ENCODE measurements around the gene KCNS3.

KCNS3 gene

GRCh38 chr2:17878281-17879136, at the start of gene KCNS3:
TSS of gene KCNS3 (plus strand) at chr2:17878667. CDS start at chr2:17931009, 52,342 bp downstream.
- Histone ChIP-seq H3K36me3 (ENCODE audit: control insufficient read depth, insufficient read depth, low read length) (no peaks in the 10 kb centered on the region), H3K9ac (ENCODE audit: low read length) (no peak within 1 kb of the TSS), H3K4me1 (ENCODE audit: control insufficient read depth, insufficient read depth, low read length) (no peaks in the 10 kb centered on the region), H3K27me3 (ENCODE audit: control insufficient read depth, insufficient read depth, low read length) (no peaks in the 10 kb centered on the region), H3K27ac (ENCODE audit: low read depth, low read length) (peak within 1 kb of the TSS; percentile 37), H3K4me3 (ENCODE audit: low read length) (peak within 1 kb of the TSS; percentile 84)

GRCh38 chr2:17830053-17831034, 48.1 kb upstream of the KCNS3 start:
- Histone ChIP-seq H3K36me3 (ENCODE audit: control insufficient read depth, insufficient read depth, low read length) (no peaks in the 10 kb centered on the region), H3K27me3 (ENCODE audit: control insufficient read depth, insufficient read depth, low read length) (no peaks in the 10 kb centered on the region), H3K9ac (ENCODE audit: low read length) (no peak overlapping the region), H3K4me3 (ENCODE audit: low read length) (peak overlapping the region; percentile 43), H3K4me1 (ENCODE audit: control insufficient read depth, insufficient read depth, low read length) (peaks cover 2% of the 10 kb centered on the region), H3K27ac (ENCODE audit: low read depth, low read length) (no peak overlapping the region)

GRCh38 chr2:17835516-17835915, 43.0 kb upstream of the KCNS3 start:
- Histone ChIP-seq H3K27me3 (ENCODE audit: control insufficient read depth, insufficient read depth, low read length) (no peaks in the 10 kb centered on the region), H3K4me1 (ENCODE audit: control insufficient read depth, insufficient read depth, low read length) (peaks cover 2% of the 10 kb centered on the region), H3K27ac (ENCODE audit: low read depth, low read length) (no peak overlapping the region), H3K4me3 (ENCODE audit: low read length) (no peak overlapping the region), H3K9ac (ENCODE audit: low read length) (no peak overlapping the region), H3K36me3 (ENCODE audit: control insufficient read depth, insufficient read depth, low read length) (no peaks in the 10 kb centered on the region)

GRCh38 chr2:17839959-17840358, 38.5 kb upstream of the KCNS3 start:
- H3K27ac ChIP-seq (ENCODE audit: low read depth, low read length) = no peak overlapping the region
- no peak overlapping the region for H3K9ac ChIP-seq (ENCODE audit: low read length)
- no peak overlapping the region for H3K4me3 ChIP-seq (ENCODE audit: low read length)
- no peaks in the 10 kb centered on the region for H3K27me3 ChIP-seq (ENCODE audit: control insufficient read depth, insufficient read depth, low read length)
- H3K36me3 ChIP-seq (ENCODE audit: control insufficient read depth, insufficient read depth, low read length) = no peaks in the 10 kb centered on the region
- H3K4me1 ChIP-seq (ENCODE audit: control insufficient read depth, insufficient read depth, low read length) = no peaks in the 10 kb centered on the region

- H3K27me3 ChIP-seq (ENCODE audit: control insufficient read depth, insufficient read depth, low read length) = no peaks in the 10 kb centered on the region
- no peak overlapping the region for H3K4me3 ChIP-seq (ENCODE audit: low read length)
- no peak overlapping the region for H3K27ac ChIP-seq (ENCODE audit: low read depth, low read length)
- H3K9ac ChIP-seq (ENCODE audit: low read length) = no peak overlapping the region
- H3K36me3 ChIP-seq (ENCODE audit: control insufficient read depth, insufficient read depth, low read length) = no peaks in the 10 kb centered on the region
- no peaks in the 10 kb centered on the region for H3K4me1 ChIP-seq (ENCODE audit: control insufficient read depth, insufficient read depth, low read length)
Measured at GRCh38 chr2:17843457-17843856, 35.0 kb upstream of the KCNS3 start.

GRCh38 chr2:17845806-17846205, 32.7 kb upstream of the KCNS3 start:
- Histone ChIP-seq H3K36me3 (ENCODE audit: control insufficient read depth, insufficient read depth, low read length) (no peaks in the 10 kb centered on the region), H3K4me1 (ENCODE audit: control insufficient read depth, insufficient read depth, low read length) (no peaks in the 10 kb centered on the region), H3K27ac (ENCODE audit: low read depth, low read length) (no peak overlapping the region), H3K4me3 (ENCODE audit: low read length) (no peak overlapping the region), H3K9ac (ENCODE audit: low read length) (no peak overlapping the region), H3K27me3 (ENCODE audit: control insufficient read depth, insufficient read depth, low read length) (no peaks in the 10 kb centered on the region)

GRCh38 chr2:17846676-17847075, 31.8 kb upstream of the KCNS3 start:
- Histone ChIP-seq H3K27me3 (ENCODE audit: control insufficient read depth, insufficient read depth, low read length) (no peaks in the 10 kb centered on the region), H3K4me3 (ENCODE audit: low read length) (no peak overlapping the region), H3K27ac (ENCODE audit: low read depth, low read length) (no peak overlapping the region), H3K36me3 (ENCODE audit: control insufficient read depth, insufficient read depth, low read length) (no peaks in the 10 kb centered on the region), H3K4me1 (ENCODE audit: control insufficient read depth, insufficient read depth, low read length) (no peaks in the 10 kb centered on the region), H3K9ac (ENCODE audit: low read length) (no peak overlapping the region)

- Histone ChIP-seq H3K27me3 (ENCODE audit: control insufficient read depth, insufficient read depth, low read length) (no peaks in the 10 kb centered on the region), H3K4me1 (ENCODE audit: control insufficient read depth, insufficient read depth, low read length) (no peaks in the 10 kb centered on the region)
Measured at GRCh38 chr2:17847236-17847635, 31.2 kb upstream of the KCNS3 start.

GRCh38 chr2:17849275-17849674, 29.2 kb upstream of the KCNS3 start:
- H3K4me1 ChIP-seq (ENCODE audit: control insufficient read depth, insufficient read depth, low read length) = no peaks in the 10 kb centered on the region
- no peaks in the 10 kb centered on the region for H3K36me3 ChIP-seq (ENCODE audit: control insufficient read depth, insufficient read depth, low read length)
- no peak overlapping the region for H3K27ac ChIP-seq (ENCODE audit: low read depth, low read length)
- H3K27me3 ChIP-seq (ENCODE audit: control insufficient read depth, insufficient read depth, low read length) = no peaks in the 10 kb centered on the region
- H3K4me3 ChIP-seq (ENCODE audit: low read length) = no peak overlapping the region
- no peak overlapping the region for H3K9ac ChIP-seq (ENCODE audit: low read length)

More at GRCh38 chr2:17847236-17847635, 31.2 kb upstream of the KCNS3 start:
- H3K4me3 ChIP-seq (ENCODE audit: low read length) = no peak overlapping the region
- H3K9ac ChIP-seq (ENCODE audit: low read length) = no peak overlapping the region
- H3K36me3 ChIP-seq (ENCODE audit: control insufficient read depth, insufficient read depth, low read length) = no peaks in the 10 kb centered on the region
- no peak overlapping the region for H3K27ac ChIP-seq (ENCODE audit: low read depth, low read length)

GRCh38 chr2:17850151-17850550, 28.3 kb upstream of the KCNS3 start:
- H3K4me1 ChIP-seq (ENCODE audit: control insufficient read depth, insufficient read depth, low read length) = no peaks in the 10 kb centered on the region
- no peaks in the 10 kb centered on the region for H3K27me3 ChIP-seq (ENCODE audit: control insufficient read depth, insufficient read depth, low read length)
- H3K36me3 ChIP-seq (ENCODE audit: control insufficient read depth, insufficient read depth, low read length) = no peaks in the 10 kb centered on the region
- no peak overlapping the region for H3K9ac ChIP-seq (ENCODE audit: low read length)
- no peak overlapping the region for H3K4me3 ChIP-seq (ENCODE audit: low read length)
- no peak overlapping the region for H3K27ac ChIP-seq (ENCODE audit: low read depth, low read length)

GRCh38 chr2:17851731-17852585, 26.5 kb upstream of the KCNS3 start:
- no peaks in the 10 kb centered on the region for H3K4me1 ChIP-seq (ENCODE audit: control insufficient read depth, insufficient read depth, low read length)
- no peak overlapping the region for H3K9ac ChIP-seq (ENCODE audit: low read length)
- no peak overlapping the region for H3K4me3 ChIP-seq (ENCODE audit: low read length)
- no peaks in the 10 kb centered on the region for H3K36me3 ChIP-seq (ENCODE audit: control insufficient read depth, insufficient read depth, low read length)
- no peak overlapping the region for H3K27ac ChIP-seq (ENCODE audit: low read depth, low read length)
- no peaks in the 10 kb centered on the region for H3K27me3 ChIP-seq (ENCODE audit: control insufficient read depth, insufficient read depth, low read length)

GRCh38 chr2:17853799-17854198, 24.7 kb upstream of the KCNS3 start:
- no peaks in the 10 kb centered on the region for H3K36me3 ChIP-seq (ENCODE audit: control insufficient read depth, insufficient read depth, low read length)
- no peak overlapping the region for H3K27ac ChIP-seq (ENCODE audit: low read depth, low read length)
- no peaks in the 10 kb centered on the region for H3K4me1 ChIP-seq (ENCODE audit: control insufficient read depth, insufficient read depth, low read length)
- H3K27me3 ChIP-seq (ENCODE audit: control insufficient read depth, insufficient read depth, low read length) = no peaks in the 10 kb centered on the region
- no peak overlapping the region for H3K4me3 ChIP-seq (ENCODE audit: low read length)
- H3K9ac ChIP-seq (ENCODE audit: low read length) = no peak overlapping the region

Data from rectal smooth muscle tissue (tissue), 1 donor.